ENCODE data around the gene FRA10AC1. TPM values are rescaled to one million over a fixed set of nuclear protein-coding genes. Genes with fewer than 3 reads are reported as not detected.

The FRA10AC1 gene
- total RNA-seq, 1 experiment from 2014 or later: 12.4 TPM

- no peak overlapping the region for H3K4me2 ChIP-seq (ENCODE audit: insufficient read depth, insufficient read length, low read length)
- no peaks in the 10 kb centered on the region for H3K9me3 ChIP-seq (ENCODE audit: control insufficient read depth, low read depth, low read length)
- no peaks in the 10 kb centered on the region for H3K79me2 ChIP-seq (ENCODE audit: insufficient read depth, low read length)
- H3K27ac Mint-ChIP-seq: no peak overlapping the region
- no peak overlapping the region for H3K4me3 Mint-ChIP-seq
- no peaks in the 10 kb centered on the region for H3K36me3 Mint-ChIP-seq (ENCODE audit: insufficient read depth in 1 of 3, low read depth in 3 of 3)
- H2BK20ac ChIP-seq (ENCODE audit: low read depth, low read length, poor library complexity, severe bottlenecking): no peak overlapping the region
- no peaks in the 10 kb centered on the region for H3K79me1 ChIP-seq (ENCODE audit: insufficient read depth, low read depth, low read length, poor library complexity, severe bottlenecking)
- H3K56ac ChIP-seq (ENCODE audit: insufficient read length, low read depth, low read length): no peak overlapping the region
- H3K18ac ChIP-seq (ENCODE audit: insufficient read length, low read depth, low read length): no peak overlapping the region
- H3K4ac ChIP-seq (ENCODE audit: low read depth, low read length): no peak overlapping the region
- no peak overlapping the region for H4K8ac ChIP-seq (replicated peaks; ENCODE audit: insufficient read length, low read depth, low read length)
- no peak overlapping the region for H2AK5ac ChIP-seq (ENCODE audit: insufficient read length, low read length)
- peaks cover 5 to 19% of the 10 kb centered on the region in 2 experiments for H3K4me1 Mint-ChIP-seq
- H3K23ac ChIP-seq (ENCODE audit: insufficient read length, low read depth, low read length): no peak overlapping the region
- H3K27me3 Mint-ChIP-seq (ENCODE audit: low read depth): peaks cover 3% of the 10 kb centered on the region
- H4K20me1 ChIP-seq (ENCODE audit: control insufficient read depth, insufficient read depth, insufficient read length): no peaks in the 10 kb centered on the region
- H3K23me2 ChIP-seq (ENCODE audit: insufficient read length, low read depth, low read length, poor library complexity, severe bottlenecking): no peaks in the 10 kb centered on the region
- no peak overlapping the region for H2BK12ac ChIP-seq (ENCODE audit: insufficient read length, low read depth, low read length)
- no peak overlapping the region for H2BK5ac ChIP-seq (ENCODE audit: insufficient read length, low read length)
- H3K9ac ChIP-seq (ENCODE audit: extremely low read depth, insufficient read length, low read length): no peak overlapping the region
- H3K9me3 Mint-ChIP-seq: no peaks in the 10 kb centered on the region
- H3K27ac ChIP-seq (ENCODE audit: insufficient read length, low read depth, low read length): no peak overlapping the region
- no peak overlapping the region for H2BK15ac ChIP-seq (ENCODE audit: low read depth, low read length)
- no peak overlapping the region for H2AFZ ChIP-seq (ENCODE audit: low read length)
- no peak overlapping the region for H2BK120ac ChIP-seq (ENCODE audit: low read depth, low read length, poor library complexity, severe bottlenecking)
- whole genome bisulfite sequencing (ENCODE audit: extremely low coverage, insufficient read length, low lambda C conversion rate): no CpG with 5 or more reads among the region's 3 CpGs
- no peaks in the 10 kb centered on the region for H3K27me3 ChIP-seq (ENCODE audit: insufficient read depth, low read length)
- H3T11ph ChIP-seq (ENCODE audit: low read length): no peak overlapping the region
- TF ChIP-seq CTCF (conservative IDR thresholded peaks at IDR 0.05): no peak
- H4K91ac ChIP-seq (ENCODE audit: insufficient read length, low read depth, low read length): no peak overlapping the region
- H3K4me1 ChIP-seq (ENCODE audit: insufficient read depth, low read length): no peaks in the 10 kb centered on the region
- H3K14ac ChIP-seq (ENCODE audit: insufficient read depth, low read length): no peak overlapping the region
- no peak for DNase-seq
- no peak overlapping the region for H4K5ac ChIP-seq (ENCODE audit: insufficient read length, low read depth, low read length)
Measured at GRCh38 chr10:93741367-93741766, 39.0 kb upstream of the FRA10AC1 start.
